Stimulated activated CD4-positive, alpha-beta T cell treated with anti-CD3 and anti-CD28 coated beads, Interleukin-2, amount 100 ng/mL, for 48 hours (primary cell): ENCODE data around the gene DUSP16.
A peak's percentile ranks its signal among the peaks of the same experiment; 100 is the strongest.

Experiments used
- DNase-seq, 2 donors: peaks; one replicate each; pipeline ENCODE4 v3.0.0-alpha.2; 2020

The DUSP16 gene

DNA sequence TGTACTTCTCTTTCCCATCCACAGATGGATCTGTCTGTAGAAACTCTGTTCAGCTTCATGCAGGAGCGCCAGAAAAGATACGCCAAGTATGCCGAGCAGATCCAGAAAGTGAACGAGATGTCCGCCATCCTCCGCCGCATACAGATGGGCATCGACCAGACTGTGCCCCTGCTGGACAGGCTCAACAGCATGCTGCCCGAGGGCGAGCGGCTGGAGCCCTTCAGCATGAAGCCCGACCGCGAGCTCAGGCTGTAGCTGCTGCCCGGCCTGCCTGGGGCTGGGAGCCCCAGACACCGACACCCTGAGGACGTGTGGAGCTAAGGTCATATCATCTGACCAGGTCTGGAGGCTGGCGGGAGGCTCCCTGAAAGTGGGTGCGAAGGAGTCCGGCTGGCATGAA is 97.1 kb downstream of the DUSP16 start:
- no peak for DNase-seq

DNA sequence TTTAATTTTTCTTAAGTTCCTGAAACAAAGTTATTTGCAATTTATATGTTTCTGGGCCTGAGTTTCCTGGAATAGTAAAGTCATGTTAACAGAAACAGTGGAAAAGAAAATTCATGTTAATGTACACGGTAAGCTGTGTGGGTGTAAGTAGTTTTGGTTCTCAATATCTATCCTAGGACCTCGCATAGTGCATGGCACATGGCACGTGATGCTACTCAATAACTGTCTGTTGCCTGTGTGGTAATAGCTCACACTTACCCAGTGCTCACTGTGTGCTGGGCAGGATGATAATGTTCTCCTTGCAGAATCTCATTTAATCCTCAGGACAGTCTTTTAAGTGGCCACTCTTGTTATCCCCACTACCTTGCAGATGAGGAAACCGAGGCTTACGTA is 100.7 kb downstream of the DUSP16 start:
- DNase-seq, result no peak

DNA sequence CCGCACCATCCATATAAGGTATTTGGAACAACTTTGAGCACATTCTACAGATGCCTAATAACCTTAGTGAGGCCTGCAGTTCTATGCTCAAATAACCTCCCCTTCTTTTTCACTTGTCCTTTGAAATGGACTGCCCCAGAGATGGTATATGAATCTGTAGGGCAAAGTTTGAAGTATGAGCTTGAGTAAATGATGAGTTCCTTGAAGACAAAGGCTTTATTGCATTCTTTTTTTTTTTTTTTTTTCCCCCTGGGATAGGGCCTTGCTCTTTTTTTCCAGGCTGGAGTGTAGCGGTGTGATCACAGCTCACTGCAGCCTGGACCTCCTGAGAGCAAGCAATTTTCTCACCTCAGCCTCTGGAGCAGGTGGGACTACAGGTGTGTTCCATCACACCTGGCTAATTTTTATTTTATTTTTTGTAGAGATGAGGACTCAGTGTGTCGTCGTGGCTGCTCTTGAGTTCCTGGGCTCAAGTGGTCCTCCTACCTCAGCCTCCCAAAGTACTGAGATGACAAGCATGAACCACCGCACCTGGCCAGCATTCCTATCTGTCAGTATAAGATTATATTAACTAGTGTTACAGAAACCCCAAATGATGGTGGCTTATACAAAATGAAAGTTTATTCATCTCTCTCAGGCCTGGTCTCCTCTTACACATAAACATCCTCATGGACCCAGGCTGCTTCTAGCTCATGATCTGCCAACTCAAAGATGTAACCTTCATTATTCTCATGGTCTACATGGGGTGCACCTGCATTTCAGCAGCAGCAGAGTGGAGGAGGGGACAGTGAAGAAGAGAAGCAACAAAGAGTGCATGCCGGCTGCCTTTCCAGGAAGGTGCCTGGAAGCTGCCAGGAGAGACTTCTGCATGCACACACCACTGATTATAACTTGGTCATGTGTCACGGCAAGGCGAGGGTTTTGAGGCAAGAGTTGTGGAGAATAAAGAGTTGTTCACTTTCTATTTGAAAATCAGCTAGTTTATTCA is 101.4 kb downstream of the DUSP16 start:
- peak in 1 of 2 donors; percentile 36 for DNase-seq

DNA sequence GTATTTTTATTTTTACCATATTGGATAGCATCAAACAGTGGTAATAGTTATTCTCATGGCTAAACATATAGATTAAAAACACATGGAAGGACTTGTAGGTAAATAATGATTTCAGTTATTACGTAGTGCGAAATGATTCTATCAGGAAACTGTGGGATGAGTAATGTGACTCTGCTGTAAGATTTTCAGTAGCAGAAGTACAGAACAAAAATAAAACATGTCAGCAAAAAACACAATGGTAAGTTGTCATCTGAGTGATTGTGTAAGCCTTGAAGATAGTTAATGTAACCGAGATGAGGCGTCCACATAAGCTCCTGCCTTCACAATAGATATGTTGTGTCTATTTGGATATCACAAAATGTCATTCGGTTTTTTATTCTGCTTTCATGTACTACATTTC is 106.0 kb downstream of the DUSP16 start:
- no peak for DNase-seq

DNA sequence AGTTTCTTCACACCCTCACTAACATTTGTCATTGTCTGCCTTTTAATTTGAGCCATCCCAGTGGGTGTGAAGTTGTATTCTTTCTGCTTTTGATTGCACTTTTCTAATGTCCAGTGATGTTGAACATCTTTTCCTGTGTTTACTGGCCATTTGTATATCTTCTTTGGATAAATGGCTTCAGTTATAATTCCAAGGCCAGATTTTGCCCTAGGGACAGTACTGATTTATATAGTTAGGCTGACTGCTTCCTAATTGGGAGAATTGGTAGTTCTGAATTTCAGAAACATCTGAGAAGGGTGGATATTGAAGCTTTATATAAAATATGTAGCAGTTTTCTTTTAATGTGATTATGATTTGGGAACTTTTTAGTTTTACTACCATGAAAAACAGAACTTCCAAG is 108.3 kb downstream of the DUSP16 start:
- no peak for DNase-seq

DNA sequence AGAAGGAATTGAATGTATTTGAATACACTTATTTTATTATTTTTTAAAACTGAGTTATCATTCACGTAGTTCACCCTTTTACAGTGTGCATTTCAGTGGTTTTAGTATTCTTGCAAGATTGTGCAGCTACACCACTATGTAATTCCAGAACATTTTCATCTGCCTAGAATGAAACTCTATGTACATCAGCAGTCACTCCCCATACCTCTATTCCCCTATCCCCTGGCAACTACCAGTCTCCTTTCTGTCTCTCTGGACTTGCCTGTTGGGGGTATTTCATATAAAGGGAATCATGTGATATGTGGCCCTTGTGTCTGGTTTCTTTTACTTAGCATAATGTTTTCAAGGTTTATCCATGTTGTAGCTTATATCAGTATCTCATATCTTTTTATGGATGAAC is 109.0 kb downstream of the DUSP16 start:
- no peak for DNase-seq

DNA sequence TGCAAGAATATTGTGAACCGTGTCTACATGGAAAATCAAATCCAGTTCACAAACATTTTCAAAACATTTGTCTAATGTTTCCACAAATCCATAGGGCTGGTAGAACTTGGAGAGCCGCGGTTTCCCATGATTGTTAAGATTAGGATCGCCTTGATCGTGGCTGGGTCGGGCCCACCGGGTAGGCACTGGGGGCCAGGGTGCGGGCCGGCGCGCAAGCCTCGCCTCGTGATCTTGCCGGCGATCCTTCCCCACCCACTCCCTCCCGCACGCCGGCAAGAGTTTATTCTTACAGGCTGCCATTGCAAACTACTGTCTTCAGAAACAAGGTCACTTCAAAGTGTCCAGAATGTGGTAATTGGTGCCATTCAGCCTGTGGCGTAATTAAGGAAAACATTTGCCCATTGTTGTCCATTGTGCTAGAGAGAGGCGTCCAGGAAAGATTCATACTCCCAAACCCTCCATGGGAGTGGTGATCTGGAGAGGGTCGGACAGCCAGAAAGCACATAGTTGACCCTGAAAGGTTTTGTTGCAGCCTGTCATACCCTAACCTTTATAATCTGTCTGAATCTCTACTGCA is 110.2 kb downstream of the DUSP16 start:
- no peak for DNase-seq

DNA sequence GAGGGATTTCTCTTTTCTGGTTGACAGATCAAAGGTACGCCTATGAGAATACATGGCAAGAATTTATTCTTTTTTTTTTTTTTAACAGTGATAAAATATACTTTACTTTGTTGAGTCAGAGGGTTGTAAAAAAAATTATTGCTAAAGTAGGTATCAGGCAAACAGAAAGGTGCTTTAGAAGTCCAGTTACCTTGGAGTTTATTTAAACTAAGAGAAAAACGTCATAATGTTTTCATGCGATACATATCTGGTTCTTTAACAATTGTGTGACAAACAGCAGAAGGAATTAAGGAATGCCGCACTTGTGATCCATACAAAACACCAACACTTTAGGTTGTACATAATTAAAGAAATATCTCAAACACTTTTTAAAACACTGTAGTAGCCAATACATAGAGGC is 111.6 kb downstream of the DUSP16 start:
- DNase-seq, result no peak

DNA sequence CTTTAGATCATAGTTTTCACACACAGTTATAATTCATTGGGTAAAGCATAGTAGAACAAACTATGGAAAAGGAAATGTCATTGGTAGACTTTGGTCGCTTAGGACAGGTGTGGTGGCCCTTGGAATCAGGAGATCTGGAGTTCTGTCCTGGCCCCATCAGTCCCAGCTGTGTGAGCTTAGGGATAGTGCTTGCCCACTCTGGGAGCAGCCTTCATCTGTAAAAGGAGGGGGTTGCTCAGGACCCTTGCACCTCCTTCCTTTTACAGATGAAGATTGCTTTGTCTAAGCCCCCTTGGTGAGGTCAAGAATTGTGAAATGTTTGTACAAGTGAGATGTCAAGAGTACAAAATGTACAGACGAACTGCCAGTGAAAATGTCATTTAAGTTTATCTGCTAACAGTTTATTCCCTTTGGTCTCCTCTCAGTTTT is 112.6 kb downstream of the DUSP16 start:
- DNase-seq, result no peak

DNA sequence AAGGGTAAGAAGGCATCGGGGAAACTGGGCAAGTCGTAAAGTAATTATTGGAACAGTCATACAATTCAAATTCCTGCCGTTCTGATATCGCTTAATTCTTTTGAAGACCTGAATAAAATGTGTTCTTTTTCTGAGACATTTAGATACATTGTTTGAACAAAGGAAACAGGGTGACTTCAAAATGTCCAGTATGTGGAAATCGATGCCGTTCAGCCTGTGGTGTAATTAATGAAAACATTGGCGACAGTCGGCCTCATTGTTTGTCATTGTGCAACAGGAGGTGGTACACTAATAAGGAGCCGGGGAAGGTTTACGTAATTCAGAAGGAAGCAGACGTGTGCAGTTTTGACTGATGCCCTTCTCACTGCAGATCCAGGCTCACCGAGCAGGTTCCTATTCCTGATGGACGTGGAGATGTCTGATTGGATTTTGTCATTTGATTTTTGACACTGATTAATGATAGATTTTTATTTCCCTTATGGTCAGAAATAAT is 113.1 kb downstream of the DUSP16 start:
- no peak for DNase-seq

DNA sequence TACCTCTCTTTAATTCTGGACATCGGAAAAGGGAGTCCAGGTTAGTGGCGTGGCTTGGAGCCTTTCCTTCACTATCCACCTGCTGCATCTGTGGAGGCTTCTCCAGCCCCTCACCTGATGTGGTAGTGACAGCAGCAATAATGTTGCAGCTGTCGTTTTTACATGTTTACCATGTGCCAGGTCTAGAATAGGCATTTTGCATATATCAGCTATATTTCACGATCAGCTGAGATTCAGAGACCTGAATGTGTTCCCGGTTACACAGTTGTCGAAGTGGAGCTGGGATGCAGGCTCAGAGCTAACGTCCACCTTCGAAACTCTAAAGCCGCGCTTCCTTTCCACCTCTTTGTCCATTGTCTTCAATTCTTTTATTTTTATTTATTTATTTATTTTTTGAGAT is 114.8 kb downstream of the DUSP16 start:
- no peak for DNase-seq

DNA sequence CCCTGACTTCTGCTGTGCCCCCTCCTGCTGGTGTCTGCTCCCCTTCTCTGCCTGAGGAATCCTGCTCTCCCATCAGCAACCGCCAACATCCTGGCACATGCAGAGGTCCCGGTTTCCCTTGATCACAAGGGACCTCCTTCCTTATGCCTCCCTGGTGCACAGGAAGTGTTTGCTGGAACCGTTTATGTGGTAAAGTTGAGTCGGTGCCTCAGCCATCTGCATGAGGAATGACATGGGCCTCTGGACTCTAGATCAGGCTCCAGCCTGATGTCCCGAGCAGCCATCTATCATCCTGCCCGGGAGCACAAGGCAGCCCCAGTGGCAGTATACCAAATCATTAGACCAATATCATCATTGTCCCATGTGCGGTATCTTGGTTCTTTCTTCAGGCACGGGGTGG is 115.4 kb downstream of the DUSP16 start:
- no peak for DNase-seq

DNA sequence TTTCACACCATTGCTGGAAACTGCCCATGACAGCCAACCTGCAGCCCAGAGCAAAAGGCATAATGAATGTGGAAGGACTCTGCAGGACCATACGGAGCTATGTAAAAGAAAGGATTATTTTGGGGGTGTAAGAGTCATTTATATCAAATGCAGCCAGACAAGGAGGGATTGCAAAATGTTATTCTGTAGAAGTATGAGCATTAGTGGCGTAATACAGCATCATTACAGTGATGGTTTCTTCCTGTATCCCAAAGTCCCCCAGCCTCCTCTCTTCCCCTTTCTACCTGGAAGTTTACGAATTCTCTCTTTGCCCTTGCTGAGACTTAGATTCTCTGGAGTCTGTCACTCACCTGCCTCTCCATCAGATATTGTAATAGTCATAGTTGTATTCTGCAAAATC is 115.9 kb downstream of the DUSP16 start:
- DNase-seq, result no peak

DNA sequence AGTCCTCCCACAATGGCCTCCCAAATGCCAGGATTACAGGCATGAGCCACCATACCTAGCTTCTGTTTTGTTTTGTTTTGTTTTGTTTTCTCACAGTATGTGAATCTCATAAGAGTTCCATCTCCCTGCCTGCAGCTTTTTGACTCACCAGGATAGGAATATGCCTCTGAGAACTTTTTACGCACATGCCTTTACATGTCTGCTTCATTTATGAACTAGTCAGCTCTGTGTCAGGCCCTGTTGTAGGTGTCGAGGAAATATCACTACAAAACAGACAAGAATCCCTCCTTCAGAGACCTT is 116.8 kb downstream of the DUSP16 start:
- DNase-seq, result no peak

DNA sequence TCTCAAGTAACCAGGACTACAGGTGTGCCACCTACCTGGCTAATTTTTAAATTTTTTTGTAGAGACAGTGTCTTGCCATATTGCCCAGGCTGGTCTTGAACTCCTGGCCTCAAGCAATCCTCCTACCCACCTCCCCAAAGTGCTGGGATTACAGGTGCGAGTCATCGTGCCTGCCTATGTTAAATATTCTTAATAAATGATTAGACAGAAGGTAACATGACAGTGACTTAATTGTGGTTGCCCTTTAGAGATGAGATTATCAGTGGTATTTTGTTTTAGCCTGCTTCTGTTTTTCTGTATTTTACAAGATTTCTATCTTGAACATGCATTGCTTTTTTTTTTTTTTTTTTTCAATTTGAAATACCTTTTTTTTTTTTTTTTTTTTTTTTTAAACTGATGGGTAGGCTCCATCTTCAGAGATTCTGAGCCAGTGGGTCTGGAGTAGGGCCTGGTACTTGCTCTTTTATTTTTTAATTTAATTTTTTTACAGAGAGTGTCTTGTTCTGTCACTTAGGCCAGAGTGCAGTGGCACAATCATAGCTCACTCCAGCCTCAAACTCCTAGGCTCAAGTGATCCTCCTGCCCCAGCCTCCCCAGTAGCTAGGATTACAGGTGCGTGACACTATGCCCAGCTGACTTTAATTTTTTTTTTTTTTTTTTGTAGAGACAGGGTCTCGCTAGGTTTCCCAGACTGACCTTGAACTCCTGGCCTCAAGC is 117.3 kb downstream of the DUSP16 start:
- DNase-seq, result no peak

DNA sequence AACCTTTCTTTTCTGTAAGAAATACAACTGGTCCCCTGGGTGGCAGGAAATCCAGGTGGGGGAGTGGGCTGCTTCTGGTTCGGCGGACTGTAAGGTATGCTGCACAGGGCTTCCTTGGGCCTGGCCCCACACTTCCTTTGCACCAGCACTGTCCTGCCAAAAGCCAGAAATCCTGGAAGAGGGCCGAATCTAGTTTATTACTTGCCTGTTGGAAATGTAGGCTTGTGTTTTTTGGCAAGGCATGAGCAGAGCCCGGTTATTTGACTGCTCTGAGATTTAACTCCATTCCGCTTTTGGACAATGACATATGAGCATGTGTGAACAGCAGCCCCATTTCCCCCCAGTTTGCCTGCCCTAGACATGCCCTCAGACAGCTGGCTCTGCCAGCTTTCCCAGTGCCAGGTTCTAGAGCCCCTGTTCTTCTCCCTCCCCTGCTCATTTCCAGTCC is 119.2 kb downstream of the DUSP16 start:
- no peak for DNase-seq

DNA sequence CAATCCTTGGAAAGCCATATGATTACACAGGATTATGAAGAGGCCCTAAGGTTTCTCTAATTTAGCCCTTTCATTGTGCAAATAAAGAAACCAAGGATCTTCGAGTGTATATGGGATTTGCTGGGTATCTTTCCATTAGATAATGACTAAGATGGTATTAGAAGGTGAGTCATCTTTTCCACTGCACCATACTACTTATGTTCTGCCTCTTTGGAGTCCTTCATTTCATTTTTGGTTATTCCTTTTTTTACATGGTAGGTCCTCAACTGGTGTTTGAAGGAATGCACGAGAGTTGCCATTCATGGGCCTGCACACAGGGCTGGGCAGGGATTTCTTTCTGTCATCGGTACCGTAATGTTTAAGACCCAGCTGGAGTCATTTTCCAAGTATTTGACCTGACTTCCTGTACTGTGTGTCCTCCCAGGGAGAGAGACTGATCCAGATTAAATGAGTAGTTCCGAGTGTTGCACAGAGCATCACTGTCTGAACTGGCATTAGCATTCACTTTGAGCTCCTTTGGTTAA is 120.1 kb downstream of the DUSP16 start:
- DNase-seq, result no peak

DNA sequence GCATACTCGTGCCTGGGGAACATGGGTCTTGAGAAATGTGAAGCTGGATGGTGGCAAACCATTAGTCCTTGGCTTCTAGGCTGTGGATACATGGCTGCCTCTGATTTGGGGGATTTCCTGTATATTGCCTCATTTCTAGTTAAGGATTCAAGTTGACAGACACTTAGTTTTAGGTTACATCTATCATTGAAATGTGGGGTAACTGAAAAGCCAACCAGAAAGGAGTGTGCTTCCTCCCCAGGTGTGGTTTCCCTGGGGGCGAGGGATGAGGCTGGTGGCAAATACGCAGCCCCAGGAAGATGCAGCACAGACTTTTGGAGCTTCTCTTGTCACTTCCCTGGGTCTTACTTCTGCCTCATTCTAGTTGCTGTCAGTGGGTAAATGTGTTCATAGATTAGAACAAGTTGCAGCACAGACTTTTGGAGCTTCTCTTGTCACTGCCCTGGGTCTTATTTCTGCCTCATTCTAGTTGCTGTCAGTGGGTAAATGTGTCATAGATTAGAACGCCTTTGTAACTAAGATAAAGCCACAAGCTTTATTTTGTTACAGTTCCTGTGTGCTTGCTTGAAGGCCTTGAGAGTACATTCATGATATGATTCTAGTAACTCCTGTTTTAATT is 120.7 kb downstream of the DUSP16 start:
- no peak for DNase-seq

DNA sequence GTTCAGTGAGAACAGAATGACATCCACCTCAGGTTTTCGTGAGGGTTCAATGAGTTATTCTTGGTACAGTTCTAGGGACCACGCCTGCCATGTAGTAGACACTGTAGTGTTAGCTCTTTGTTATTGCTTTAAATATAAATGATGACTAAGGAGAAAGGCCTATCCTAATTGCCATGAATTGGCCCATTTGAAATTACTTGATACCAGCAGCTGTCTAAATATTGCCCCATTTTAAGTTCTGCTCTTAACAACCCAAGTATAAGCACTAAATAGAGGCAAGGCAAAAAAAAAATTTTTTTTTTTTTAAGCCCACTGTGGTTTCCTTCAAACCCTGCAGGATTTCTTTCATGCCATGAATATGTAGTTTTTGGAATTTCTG is 121.2 kb downstream of the DUSP16 start:
- DNase-seq, result no peak

DNA sequence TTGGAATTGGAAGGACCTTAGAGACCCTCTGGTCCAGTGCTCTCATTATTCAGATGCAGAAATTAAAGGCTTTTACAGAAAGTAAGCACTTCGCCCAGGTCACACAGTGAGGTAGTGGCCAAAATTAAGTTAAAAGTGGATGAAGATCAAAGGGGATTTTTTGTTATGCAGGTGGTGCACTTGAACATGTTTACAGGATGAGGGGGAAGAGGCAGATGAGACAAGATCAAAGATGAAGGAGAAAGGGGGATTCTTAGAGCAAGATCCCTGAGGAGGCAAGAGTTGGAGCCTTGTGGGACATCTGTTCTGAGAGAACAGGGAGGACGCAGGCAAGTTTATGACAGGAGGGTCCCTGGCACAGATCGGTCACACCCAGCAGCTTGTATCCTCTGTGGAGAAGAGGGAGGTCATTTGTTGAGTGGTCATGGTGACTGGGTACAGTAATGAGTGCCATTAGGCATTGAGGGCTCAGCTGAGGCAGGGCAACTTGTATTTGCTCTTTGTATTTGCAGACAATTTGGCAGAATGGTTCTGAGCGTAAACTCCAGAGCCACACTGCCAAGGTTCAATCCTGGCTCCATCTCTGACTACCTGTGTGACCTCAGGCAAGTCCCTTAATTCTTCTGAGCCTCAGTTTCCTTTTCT is 121.8 kb downstream of the DUSP16 start:
- no peak for DNase-seq

DNA sequence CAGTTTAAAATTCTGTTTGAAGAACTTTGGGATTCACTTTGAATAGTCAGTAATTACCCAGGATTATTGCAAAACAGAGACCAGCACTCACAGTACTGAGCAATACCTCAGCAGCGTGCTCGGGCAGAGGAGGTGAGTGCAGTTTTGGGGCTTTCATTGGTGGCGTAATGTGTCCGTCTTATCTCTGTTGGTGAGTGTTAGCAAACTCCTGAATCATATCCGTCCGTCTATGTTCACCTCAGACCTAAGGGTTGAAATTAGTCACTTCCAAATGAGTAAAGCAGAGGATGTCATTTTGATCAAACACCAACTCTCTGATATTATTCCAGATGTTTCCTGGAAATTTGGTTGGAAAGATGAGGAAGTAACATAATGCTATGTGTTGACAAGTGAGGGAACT is 123.0 kb downstream of the DUSP16 start:
- peak; percentile 47 to 52 for DNase-seq

DNA sequence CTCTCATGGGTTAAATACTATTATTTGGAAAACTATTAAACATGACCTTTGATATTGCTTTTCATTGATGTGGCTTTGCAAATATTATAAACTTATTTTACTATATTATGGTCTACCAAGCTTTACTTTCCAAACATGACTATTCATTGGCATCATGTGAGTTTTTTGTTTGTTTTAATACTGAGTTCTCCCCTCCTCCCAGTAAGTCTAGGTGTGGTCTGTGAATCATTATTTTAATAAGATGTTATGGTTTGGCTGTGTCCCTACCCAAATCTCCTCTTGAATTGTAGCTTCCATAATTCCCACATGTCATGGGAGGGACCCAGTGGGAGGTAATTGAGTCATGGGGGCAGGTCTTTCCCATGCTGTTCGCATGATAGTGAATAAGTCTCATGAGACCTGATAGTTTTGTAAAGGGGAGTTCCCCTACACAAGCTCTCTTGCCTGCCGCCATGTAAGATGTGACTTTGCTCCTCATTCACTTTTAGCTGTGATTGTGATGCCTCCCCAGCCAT is 125.8 kb downstream of the DUSP16 start:
- DNase-seq, result no peak
